ENCODE results near the gene IQCM. TPM values are rescaled to one million over a fixed set of nuclear protein-coding genes. Genes with fewer than 3 reads are reported as not detected.

The IQCM gene
- polyA plus RNA-seq, 1 of the 3 experiments (the other 2 are of a cell fraction) = not detected

DNA sequence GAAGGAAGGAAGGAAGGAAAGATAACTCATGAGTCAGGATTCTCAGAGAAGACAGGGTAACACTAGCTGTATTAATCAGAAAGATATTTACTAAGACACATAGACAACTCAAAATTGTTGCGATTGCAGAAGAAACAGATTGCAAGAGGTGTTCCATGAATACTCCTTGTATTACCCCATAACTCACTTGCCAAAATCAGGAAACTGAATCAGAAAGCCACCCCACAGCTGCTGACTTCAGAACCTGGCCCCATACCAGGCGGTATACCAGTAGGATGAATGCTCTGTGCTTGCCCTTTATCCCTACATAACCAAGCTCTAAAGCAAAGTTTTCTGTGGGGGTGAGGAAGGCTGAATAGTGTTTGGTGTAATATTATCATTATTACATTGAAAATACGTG, 468.5 kb downstream of the IQCM start:
- Histone ChIP-seq H3K36me3 (replicated peaks in 1 of 2; ENCODE audit: control insufficient read depth in 1 of 2, insufficient read depth in 2 of 2, low read length in 1 of 2) (no peaks in the 10 kb centered on the region), H2AFZ (ENCODE audit: low read depth) (no peak overlapping the region), H3K9me2 (no peaks in the 10 kb centered on the region), H4K20me1 (ENCODE audit: insufficient read depth) (no peaks in the 10 kb centered on the region), H3K4me3 (ENCODE audit: low read depth in 2 of 2, low read length in 1 of 2) (no peak overlapping the region), H3K4me1 (ENCODE audit: control insufficient read depth in 1 of 2, insufficient read depth in 2 of 2, low read depth in 1 of 2, low read length in 1 of 2) (peaks cover 0 to 23% of the 10 kb centered on the region in 2 experiments; a peak in 1 of 4 replicates), H3K27ac (ENCODE audit: low read depth in 2 of 2, low read length in 1 of 2) (no peak overlapping the region), H3K79me2 (ENCODE audit: insufficient read depth) (no peaks in the 10 kb centered on the region), H3K4me2 (no peak overlapping the region), H3K9me3 (no peaks in the 10 kb centered on the region), H3K27me3 (ENCODE audit: insufficient read depth) (peaks cover 7% of the 10 kb centered on the region; the same call in 1 of the 2 replicates), H3F3A (replicated peaks; ENCODE audit: insufficient read depth) (no peaks in the 10 kb centered on the region), H3K9ac (no peak overlapping the region)
- DNase-seq = no peak
- POLR2A ChIA-PET = no interaction called here
- no peak for TF ChIP-seq SIN3A (IDR thresholded peaks at IDR 0.05; ENCODE audit: borderline replicate concordance, low read depth, low read length)
- TF ChIP-seq POLR2AphosphoS5 (IDR thresholded peaks at IDR 0.05; ENCODE audit: low read depth, low read length) = no peak
- TF ChIP-seq JUND (IDR thresholded peaks at IDR 0.05) = no peak
- TF ChIP-seq CHD2 (IDR thresholded peaks at IDR 0.05; ENCODE audit: low read length, partially characterized antibody) = no peak
- TF ChIP-seq MEF2A (IDR thresholded peaks at IDR 0.05; ENCODE audit: borderline replicate concordance, low read depth) = no peak
- TF ChIP-seq TEAD4 (IDR thresholded peaks at IDR 0.05; ENCODE audit: borderline replicate concordance, insufficient read depth) = no peak
- TF ChIP-seq, protein P1, sequence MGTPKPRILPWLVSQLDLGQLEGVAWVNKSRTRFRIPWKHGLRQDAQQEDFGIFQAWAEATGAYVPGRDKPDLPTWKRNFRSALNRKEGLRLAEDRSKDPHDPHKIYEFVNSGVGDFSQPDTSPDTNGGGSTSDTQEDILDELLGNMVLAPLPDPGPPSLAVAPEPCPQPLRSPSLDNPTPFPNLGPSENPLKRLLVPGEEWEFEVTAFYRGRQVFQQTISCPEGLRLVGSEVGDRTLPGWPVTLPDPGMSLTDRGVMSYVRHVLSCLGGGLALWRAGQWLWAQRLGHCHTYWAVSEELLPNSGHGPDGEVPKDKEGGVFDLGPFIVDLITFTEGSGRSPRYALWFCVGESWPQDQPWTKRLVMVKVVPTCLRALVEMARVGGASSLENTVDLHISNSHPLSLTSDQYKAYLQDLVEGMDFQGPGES (IDR thresholded peaks at IDR 0.05; ENCODE audit: low read depth, low read length) = no peak
- TF ChIP-seq YY1 (IDR thresholded peaks at IDR 0.05; ENCODE audit: low read depth) = no peak
- CTCF ChIA-PET = no interaction called here
- 5% methylated on average over 3 of the region's 3 CpGs for WGBS (ENCODE audit: low lambda C conversion rate)

DNA sequence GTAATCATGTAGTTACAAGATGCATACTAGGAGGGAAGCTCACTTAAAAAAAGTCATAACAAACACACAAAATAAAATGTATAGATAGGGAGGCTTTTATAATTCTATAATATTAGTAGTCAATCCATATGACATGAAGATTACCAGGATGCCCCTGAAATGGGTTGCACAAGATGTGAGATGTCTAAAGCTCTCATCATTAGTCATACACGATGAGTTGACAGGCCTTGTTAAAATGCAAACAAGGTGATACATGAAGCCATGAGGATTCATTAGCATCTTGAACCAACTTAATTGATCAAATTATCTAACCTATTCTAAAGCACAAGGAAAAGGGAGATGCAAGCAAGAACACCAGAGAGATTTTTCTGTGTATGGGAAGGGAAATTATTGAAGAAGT, 470.2 kb downstream of the IQCM start:
- TF ChIP-seq EP300 (IDR thresholded peaks at IDR 0.05; ENCODE audit: borderline replicate concordance in 1 of 2, low read depth in 1 of 2, low read length in 1 of 2) (no peak), RAD21 (IDR thresholded peaks at IDR 0.05; ENCODE audit: low read length) (no peak), FOXM1 (IDR thresholded peaks at IDR 0.05; ENCODE audit: low read depth) (no peak), RFX5 (IDR thresholded peaks at IDR 0.05; ENCODE audit: low read length) (no peak)
- no peaks in the 10 kb centered on the region for H3K79me2 ChIP-seq (ENCODE audit: insufficient read depth)
- H3K9me3 ChIP-seq = no peaks in the 10 kb centered on the region
- no peak for DNase-seq
- 0% methylated on average over 1 of the region's 1 CpG for WGBS (ENCODE audit: low lambda C conversion rate)
- H3K4me1 ChIP-seq (ENCODE audit: control insufficient read depth in 1 of 2, insufficient read depth in 2 of 2, low read depth in 1 of 2, low read length in 1 of 2) = peaks cover 0 to 23% of the 10 kb centered on the region in 2 experiments; a peak in 1 of 4 replicates
- ChIA-PET CTCF (no interaction called here), POLR2A (no interaction called here)
- no peaks in the 10 kb centered on the region for H3K9me2 ChIP-seq
- H3K27me3 ChIP-seq (ENCODE audit: insufficient read depth) = peaks cover 7% of the 10 kb centered on the region; the same call in 1 of the 2 replicates
- H3K4me3 ChIP-seq (ENCODE audit: low read depth in 2 of 2, low read length in 1 of 2) = no peak overlapping the region
- H3F3A ChIP-seq (replicated peaks; ENCODE audit: insufficient read depth) = no peaks in the 10 kb centered on the region
- no peak overlapping the region for H3K27ac ChIP-seq (ENCODE audit: low read depth in 2 of 2, low read length in 1 of 2)
- H2AFZ ChIP-seq (ENCODE audit: low read depth) = no peak overlapping the region
- no peak overlapping the region for H3K9ac ChIP-seq
- no peaks in the 10 kb centered on the region for H3K36me3 ChIP-seq (replicated peaks in 1 of 2; ENCODE audit: control insufficient read depth in 1 of 2, insufficient read depth in 2 of 2, low read length in 1 of 2)
- H4K20me1 ChIP-seq (ENCODE audit: insufficient read depth) = no peaks in the 10 kb centered on the region
- no peak overlapping the region for H3K4me2 ChIP-seq

DNA sequence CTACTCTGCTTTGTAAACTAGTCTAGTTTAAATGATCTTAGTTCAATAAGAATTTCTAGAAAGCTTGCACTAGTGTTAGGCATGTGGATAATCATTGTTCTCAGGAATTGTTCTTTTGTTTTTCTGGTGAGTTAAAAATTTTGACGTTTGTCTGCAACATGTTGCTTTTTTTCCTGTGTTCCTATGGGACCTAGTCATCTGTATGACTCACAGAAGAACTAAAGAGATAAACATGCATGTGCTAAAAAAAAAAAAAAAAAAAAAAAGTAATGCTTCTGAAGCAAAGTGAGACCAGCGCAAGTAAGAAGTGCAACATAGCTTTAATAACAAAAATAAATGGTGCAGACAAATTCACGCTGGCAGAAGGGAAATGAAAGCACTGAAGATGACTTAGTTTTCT, 471.2 kb downstream of the IQCM start:
- Histone ChIP-seq H3K4me1 (ENCODE audit: control insufficient read depth in 1 of 2, insufficient read depth in 2 of 2, low read depth in 1 of 2, low read length in 1 of 2) (peaks cover 0 to 23% of the 10 kb centered on the region in 2 experiments; a peak in 1 of 4 replicates), H3K4me3 (ENCODE audit: low read depth in 2 of 2, low read length in 1 of 2) (no peak overlapping the region), H3K4me2 (no peak overlapping the region), H4K20me1 (ENCODE audit: insufficient read depth) (no peaks in the 10 kb centered on the region), H3K36me3 (replicated peaks in 1 of 2; ENCODE audit: control insufficient read depth in 1 of 2, insufficient read depth in 2 of 2, low read length in 1 of 2) (no peaks in the 10 kb centered on the region), H3K9me2 (no peaks in the 10 kb centered on the region), H2AFZ (ENCODE audit: low read depth) (no peak overlapping the region), H3K9me3 (no peaks in the 10 kb centered on the region), H3K9ac (no peak overlapping the region), H3K79me2 (ENCODE audit: insufficient read depth) (no peaks in the 10 kb centered on the region), H3K27ac (ENCODE audit: low read depth in 2 of 2, low read length in 1 of 2) (no peak overlapping the region), H3K27me3 (ENCODE audit: insufficient read depth) (peaks cover 7% of the 10 kb centered on the region; the same call in 1 of the 2 replicates), H3F3A (replicated peaks; ENCODE audit: insufficient read depth) (no peaks in the 10 kb centered on the region)
- TF ChIP-seq SIN3A (IDR thresholded peaks at IDR 0.05; ENCODE audit: borderline replicate concordance, low read depth, low read length) (no peak), RFX5 (IDR thresholded peaks at IDR 0.05; ENCODE audit: low read length) (no peak)
- TF ChIP-seq, protein P1 (IDR thresholded peaks at IDR 0.05; ENCODE audit: low read depth, low read length) = no peak
- no peak for DNase-seq
- POLR2A ChIA-PET = no interaction called here
- CTCF ChIA-PET = no interaction called here
- 2% methylated on average over 3 of the region's 3 CpGs for WGBS (ENCODE audit: low lambda C conversion rate)

Data from SK-N-SH (cell line).